NCI-H460 (cell line): ENCODE measurements around the gene KDM5A. TPM values are rescaled to one million over a fixed set of nuclear protein-coding genes. Genes with fewer than 3 reads are reported as not detected.
"Not testable (repeated sequence)": the region's sequence is repeated elsewhere in the genome, so short reads cannot be mapped to it uniquely, and the experiment has no call there.

Experiments used
- DNase-seq: peaks from one replicate; pipeline ENCODE4 v3.0.0-alpha.2; 2016; ENCODE audit warnings: low read depth; ENCODE audit errors: extremely low read depth
- polyA plus RNA-seq: library from polyadenylated mRNA; depleted of rRNA; stranded (reverse); fragments of >200 nt; gene quantifications from 2 replicates; pipeline ENCODE4 v1.2.3, GENCODE V29; 2014; cell fraction: nucleus; rRNA removed
- total RNA-seq: library from RNA; depleted of rRNA; stranded (reverse); fragments of >200 nt; shearing (Covaris generic); gene quantifications from 2 replicates; pipeline ENCODE4 v1.2.3, GENCODE V29; 2014; rRNA removed

KDM5A gene
- total RNA-seq = 30.6 and 34.3 TPM in 2 replicates
- 21.0 and 35.3 TPM in 2 replicates for polyA plus RNA-seq

DNA sequence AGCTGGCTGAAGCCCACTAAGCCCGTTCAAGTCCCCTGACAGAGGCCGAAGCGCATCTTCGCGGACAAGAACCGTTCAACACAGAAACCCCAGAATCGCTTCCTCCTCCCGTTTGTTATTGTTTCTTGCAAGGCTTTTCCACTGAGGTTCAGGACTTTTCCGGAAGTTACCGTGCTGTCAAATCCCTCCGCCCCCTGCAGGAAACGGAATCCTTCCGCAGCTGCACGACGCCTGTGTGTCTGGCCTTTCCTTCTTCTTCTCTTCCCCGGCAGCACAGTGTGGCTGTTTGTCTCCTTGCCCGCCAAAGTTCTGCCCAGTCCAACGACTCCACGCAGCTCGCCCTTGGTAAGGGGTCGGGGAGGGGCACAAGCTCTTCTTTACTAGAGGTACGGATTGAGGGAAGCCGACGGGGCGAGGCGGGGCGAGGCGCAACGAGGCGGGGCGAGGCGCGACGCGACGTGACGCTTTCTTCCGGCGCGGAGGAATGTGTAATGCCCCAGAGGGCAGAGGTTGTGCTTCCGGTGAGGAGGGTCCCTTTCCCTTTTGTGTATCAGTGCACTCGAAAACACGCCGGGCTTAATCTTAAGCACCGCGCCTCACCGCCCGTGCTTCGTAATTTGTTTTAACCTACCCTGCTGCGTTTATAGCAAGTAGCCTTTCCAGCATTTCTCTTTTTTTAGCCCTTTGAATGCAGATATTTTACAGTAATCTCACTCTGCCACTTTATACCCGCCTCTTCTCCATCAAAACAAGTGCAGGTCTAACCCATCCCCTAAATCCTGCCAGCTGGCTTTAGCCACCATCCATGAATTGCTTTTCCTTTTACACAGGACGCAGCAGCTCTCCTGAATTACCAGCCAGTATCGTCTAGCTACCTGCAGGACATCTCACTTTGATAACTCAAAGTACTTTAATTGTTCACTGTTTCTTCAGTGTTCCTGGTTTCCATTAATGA is at the start of gene KDM5A:
KDM5A (minus strand) TSS at position 179 of the 955 bp plus-strand sequence. CDS start 229 bp downstream, outside the sequence.
- DNase-seq = peak; percentile 89

DNA sequence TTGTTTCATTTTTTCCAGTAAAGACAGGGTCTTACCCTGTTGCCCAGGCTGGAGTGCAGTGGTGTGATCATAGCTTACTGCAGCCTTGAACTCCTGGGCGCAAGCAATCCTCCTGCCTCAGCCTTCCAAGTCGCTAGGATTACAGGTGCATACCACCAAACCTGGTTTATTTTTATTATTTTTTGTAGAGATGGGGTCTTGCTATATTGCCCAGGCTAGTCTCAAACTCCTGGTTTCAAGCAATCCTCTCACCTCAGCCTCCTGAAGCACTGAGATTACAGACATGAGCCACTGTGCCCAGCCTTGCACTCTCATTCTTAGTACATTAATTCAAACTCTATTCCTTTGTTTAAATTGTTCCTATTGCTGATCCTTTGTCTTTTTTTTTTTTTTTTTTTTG is 46.6 kb upstream of the KDM5A start:
- not testable (repeated sequence) for DNase-seq

- no peak for DNase-seq
Observed at GRCh38 chr12:422526-422925, 33.4 kb upstream of the KDM5A start.

- no peak for DNase-seq
Observed at GRCh38 chr12:418432-418831, 29.3 kb upstream of the KDM5A start.

DNA sequence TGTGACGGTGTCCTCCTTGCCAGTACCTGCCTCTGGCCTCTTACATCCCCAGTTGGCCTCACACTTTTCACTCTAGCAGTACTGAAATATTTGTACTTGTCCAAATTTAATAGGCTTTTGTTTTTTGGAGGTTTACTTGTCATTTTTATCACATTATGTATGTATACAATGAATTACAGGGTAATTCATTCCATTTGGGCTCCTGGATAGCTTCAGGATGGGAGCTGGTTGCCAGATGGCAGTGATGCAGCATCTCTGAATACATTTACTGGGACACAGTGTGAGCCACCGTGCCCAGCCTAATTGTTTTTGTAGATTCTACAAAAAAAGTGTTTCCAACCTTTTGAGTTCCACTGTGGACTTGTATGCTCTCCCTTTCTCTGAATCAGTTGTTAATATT is 25.7 kb upstream of the KDM5A start:
- DNase-seq = no peak

GRCh38 chr12:402029-402389 is 12.9 kb upstream of the KDM5A start:
- DNase-seq = peak; percentile 44

GRCh38 chr12:401235-402028 is 12.3 kb upstream of the KDM5A start, which contains the start of gene CCDC77:
TSS of gene CCDC77 (plus strand) at chr12:401644. CDS start at chr12:409384, 7,740 bp downstream.
- DNase-seq = peak; percentile 94

DNA sequence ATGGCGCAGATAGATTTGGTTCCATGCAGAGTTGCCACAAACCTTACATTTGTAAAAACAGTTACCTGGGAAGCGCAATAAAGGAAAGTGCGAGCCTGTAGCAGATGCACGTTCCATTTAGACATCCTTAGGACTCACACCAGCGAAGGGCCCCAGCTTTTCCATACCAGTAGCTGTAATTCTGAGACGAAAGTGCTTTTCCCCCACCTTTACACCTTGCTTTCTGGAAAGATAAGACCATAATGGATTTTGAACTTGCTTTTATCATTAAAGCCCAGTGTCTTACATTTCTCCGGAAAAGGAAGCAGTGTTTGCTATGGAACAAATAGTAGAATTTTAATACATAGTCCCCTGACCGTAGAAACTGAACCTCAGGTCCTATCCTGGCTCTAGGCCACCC is 11.7 kb upstream of the KDM5A start:
- no peak for DNase-seq

DNA sequence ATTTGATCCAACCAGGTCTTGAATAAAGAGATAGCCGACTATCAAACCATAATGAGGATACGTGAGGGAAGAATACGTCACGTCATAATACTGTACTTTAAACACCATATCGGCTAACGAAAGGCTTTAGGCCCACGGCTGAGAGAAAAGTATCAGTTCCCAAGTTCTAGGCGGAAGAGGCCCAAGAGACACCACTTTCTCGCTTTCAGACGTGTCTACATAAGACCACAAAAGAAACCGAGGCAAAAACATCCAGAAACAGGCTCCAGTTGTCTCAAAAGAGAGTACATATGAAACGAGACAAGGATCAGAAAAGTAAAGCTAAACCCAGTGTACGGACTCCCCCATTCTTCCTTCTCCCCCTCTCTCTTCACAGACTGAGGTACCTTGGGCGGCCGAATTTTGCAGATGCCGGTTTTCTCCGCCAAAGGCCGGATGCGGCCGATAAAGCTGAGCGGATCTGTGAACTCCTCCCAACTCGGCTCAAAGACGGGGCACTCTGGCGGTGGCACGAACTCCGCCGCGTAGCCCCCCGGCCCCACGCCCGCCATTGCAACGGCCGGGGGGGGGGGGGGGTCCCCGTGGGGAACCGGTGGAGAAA is 479 bp downstream of the KDM5A start:
- no peak for DNase-seq

GRCh38 chr12:388012-388411 is 1.1 kb downstream of the KDM5A start:
- DNase-seq = no peak

- no peak for DNase-seq
Observed at GRCh38 chr12:386651-387050, 2.5 kb downstream of the KDM5A start.

GRCh38 chr12:370739-371485 is 18.2 kb downstream of the KDM5A start:
- not testable (repeated sequence) for DNase-seq

- no peak for DNase-seq
Observed at GRCh38 chr12:367972-368371, 21.1 kb downstream of the KDM5A start.

DNA sequence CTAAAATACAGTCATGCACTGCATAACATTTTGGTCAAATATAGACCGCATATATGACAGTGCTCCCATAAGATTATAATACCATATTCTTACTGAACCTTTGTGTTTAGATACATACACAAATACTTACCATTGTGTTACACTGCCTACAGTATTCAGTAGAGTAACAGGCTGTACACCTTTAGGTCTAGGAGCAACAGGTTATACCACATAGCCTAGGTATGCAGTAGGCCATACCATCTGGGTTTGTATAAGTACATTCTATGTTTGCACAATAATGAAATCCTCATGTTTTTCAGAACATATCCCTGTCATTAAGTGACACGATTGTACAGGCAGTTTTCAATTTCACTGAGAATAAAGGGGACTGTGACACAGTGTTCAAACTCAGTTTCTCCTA is 22.3 kb downstream of the KDM5A start:
- DNase-seq = no peak

GRCh38 chr12:359091-359490 is 30.0 kb downstream of the KDM5A start:
- no peak for DNase-seq

GRCh38 chr12:356276-356988 is 32.7 kb downstream of the KDM5A start:
- DNase-seq = no peak

GRCh38 chr12:351197-351596 is 37.9 kb downstream of the KDM5A start:
- DNase-seq = not testable (repeated sequence)

- not testable (repeated sequence) for DNase-seq
Observed at GRCh38 chr12:349625-350024, 39.5 kb downstream of the KDM5A start.

GRCh38 chr12:343036-343435 is 46.1 kb downstream of the KDM5A start:
- not testable (repeated sequence) for DNase-seq

GRCh38 chr12:337039-337438 is 52.1 kb downstream of the KDM5A start:
- no peak for DNase-seq
